ENCODE results near the gene MGMT.

Gene MGMT

DNA sequence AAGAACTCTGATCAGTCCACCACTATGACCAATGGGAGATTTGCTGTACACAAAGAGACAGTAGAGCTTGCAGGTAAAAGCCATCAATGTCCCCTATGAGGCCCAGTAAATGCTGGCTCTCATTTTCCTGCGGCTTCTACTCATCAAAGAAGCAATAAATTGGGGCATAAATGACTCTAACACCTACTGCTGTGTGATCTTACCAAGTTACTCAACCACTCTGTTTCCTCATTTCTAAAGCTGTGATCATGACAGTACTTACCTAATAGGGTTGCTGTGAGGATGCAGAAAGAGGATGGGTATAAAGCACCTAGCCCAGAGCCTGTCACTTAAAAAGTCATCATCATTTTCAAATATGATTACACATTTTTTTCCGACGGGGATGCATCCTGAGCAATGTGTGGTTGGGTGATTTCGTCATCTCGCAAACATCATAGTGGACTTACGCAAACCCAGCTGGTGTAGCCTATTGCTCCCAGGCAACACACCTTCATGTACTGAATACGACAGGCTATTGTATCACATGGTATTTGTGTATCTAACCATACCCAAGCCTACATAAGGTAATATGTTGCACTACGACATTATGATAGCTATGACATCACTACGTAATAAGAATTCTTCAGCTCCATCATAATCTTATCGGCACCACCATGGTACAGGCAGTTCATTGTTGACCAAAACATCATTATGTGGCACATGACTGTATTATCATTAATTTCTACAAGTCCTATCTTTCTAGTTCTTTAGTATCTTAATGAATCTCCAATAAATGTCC lies 7.1 kb upstream of the MGMT start:
- no peak for DNase-seq

DNA sequence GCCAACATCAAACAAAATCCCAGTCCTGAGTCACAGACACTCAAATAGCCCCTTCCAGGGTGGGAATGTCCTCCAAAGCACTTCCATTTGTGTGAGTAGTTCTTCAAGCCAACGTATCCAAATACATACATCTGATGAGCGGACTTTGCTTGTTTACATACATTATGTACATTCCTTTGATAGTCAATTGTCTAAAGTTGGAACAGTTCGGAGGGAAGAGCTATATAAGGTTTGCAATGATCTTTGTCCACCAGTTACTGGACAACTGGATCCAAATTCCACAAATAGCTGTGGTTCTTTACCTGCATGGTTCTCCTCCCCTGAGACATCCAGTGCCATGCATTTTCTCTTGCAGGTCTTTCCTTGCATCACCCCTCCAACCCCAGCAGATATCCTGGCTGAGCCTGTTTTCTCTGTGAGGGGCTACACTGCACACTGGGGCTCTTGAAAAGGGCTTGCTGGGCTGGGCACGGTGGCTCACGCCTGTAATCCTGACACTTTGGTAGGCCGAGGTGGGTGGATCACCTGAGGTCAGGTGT lies 4.7 kb upstream of the MGMT start:
- no peak for DNase-seq

DNA sequence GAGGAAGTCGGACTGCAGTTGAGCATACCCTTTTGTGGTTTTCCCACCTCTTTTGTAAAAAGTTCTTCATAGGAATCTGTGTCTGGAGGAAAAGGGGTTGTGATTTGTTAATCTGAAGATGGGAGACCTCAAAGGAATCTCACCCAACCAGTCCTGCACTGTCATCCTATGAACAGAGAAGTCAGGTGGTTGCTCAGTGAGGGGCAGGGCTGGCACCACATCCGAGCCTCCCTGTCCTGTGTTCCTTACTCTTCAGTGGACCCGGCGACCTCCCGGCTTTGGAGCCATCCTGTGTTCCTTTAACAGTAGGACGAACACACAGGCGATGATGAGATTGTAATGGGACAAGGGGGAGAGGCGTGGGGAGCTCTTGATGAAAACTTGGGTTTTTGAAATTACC lies 2.8 kb upstream of the MGMT start:
- no peak for DNase-seq

DNA sequence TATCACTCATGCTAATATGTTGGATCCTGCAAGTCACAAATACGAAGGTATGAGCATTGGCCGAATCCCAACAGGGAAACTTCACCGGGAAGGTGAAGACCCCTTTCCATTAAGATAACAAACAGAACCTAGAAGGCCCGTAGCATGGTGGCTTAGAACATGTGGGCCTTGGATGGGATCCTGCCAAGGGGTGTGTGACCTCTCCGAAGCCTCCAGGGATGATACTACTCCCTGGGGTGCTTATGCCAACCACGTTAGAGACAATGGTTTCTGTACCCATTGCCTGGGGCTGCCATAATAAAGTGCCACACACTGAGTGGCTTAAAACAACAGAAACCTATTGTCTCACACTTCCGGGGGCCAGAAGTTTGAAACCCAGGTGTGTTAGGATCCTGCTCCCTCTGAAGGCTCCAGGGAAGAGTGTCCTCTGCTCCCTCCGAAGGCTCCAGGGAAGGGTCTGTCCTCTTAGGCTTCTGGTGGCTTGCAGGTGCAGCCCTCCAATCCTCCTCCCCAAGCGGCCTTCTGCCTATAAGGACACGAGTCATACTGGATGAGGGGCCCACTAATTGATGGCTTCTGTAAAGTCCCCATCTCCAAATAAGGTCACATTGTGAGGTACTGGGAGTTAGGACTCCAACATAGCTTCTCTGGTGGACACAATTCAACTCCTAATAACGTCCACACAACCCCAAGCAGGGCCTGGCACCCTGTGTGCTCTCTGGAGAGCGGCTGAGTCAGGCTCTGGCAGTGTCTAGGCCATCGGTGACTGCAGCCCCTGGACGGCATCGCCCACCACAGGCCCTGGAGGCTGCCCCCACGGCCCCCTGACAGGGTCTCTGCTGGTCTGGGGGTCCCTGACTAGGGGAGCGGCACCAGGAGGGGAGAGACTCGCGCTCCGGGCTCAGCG lies 992 bp upstream of the MGMT start:
- no peak for DNase-seq

DNA sequence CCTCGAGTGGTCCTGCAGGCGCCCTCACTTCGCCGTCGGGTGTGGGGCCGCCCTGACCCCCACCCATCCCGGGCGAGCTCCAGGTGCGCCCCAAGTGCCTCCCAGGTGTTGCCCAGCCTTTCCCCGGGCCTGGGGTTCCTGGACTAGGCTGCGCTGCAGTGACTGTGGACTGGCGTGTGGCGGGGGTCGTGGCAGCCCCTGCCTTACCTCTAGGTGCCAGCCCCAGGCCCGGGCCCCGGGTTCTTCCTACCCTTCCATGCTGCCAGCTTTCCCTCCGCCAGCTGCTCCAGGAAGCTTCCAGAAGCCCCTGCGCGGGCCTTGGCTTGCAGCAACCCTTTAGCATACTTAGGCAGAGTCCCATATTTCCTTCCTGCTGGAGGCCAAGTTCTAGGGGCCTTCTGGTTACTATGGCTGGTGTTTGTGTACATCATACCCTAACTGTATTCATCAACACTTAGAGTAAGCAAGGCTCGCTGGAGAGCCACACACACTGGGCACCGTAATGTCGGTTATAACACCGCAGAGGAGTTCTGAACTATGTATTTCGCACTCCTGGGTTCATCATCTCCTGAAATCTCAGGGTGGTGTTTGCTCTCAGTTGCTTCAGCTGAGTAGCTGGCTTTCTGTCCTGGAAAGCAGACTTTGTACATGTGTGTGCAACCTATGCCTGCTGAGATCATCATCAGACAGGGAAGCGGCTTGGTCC lies 471 bp downstream of the MGMT start:
- no peak for DNase-seq

DNA sequence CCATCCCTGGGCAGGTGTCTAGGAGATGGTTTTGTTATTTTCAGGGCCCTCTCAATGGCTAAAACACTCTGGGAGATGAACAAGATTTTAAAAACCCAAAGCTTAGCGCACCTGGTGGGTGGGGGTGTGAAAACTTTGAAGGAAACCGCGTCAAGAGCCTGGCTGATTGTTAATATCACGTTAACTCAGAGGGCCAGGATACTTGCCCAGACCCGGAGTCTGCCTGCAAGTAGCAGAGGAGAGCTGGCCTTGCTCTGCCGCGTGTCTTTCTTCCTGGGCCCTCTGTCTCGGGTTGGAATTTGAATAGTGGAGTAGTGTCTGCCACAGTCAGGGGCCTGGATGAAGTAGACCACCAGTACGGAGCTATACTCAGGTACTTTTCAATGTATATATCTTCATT lies 1.1 kb downstream of the MGMT start:
- no peak for DNase-seq

DNA sequence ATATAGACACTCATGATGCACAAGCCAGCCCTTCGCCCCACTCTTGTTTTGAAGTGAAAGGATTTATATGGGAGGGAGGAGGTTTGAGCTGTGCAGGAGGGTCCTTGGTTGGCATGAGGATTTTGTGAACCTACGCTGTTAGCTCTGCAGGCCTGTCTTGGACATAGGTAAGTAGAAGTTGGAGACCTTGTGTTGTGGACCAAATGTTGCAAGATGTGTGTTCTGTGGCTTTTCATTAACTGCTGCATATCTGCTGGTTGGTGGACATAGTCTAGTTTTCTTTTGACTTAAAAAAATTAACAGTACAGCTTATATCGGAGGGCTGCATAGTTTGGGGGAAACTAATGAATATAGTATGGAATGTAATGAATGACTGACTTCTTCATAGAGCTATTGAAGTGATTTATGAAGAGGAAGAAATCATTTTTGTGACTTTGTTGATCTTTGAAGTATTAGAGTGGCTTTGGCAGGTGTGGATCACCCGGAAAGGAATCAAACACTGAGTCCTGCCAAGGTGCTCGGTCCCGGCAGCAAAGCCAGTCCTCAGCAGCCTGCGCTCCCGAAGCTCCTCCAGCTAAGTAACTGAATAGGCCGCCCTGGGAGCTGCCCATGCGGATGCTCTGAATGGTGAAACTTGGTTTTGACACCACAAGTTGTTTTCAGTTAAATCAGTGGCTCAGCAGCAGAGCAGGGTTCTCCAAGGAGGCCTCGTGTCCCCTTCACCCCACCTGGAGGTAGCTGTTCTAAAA lies 3.2 kb downstream of the MGMT start:
- no peak for DNase-seq

DNA sequence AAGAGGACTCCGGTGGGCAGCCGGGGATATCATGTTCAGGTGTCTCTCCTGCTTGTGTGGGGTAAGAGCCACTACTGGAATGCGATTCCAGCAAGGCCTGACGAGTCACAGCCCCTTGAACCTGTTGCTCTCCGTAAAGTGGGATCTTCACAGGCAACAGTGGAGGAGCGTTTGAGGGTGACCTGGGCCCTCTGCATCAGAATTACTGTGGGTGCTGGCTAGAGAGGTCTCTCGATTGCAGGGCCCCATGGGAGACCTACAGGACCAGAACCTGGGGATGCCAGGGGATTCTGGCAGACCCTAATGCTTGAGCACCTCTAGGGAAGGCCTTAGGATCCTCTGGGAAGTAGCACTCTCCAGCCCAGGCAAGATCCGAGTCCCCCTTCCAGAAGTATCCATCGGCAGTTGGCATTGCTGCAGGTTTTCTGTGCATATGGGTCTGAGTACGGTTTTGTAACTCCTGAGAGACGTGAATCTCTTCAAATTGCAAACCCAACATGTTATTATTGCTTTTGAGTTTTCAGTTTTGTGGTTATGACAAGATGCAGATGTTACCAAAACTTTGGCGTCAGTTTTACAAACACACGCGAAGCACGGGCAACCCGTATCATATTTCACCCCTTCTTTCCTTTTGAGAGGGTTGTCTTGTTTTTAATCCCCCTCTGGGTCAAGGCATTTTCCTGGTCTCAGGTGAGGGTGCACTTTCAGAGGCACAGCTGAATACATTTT lies 4.6 kb downstream of the MGMT start:
- DNase-seq, result no peak

DNA sequence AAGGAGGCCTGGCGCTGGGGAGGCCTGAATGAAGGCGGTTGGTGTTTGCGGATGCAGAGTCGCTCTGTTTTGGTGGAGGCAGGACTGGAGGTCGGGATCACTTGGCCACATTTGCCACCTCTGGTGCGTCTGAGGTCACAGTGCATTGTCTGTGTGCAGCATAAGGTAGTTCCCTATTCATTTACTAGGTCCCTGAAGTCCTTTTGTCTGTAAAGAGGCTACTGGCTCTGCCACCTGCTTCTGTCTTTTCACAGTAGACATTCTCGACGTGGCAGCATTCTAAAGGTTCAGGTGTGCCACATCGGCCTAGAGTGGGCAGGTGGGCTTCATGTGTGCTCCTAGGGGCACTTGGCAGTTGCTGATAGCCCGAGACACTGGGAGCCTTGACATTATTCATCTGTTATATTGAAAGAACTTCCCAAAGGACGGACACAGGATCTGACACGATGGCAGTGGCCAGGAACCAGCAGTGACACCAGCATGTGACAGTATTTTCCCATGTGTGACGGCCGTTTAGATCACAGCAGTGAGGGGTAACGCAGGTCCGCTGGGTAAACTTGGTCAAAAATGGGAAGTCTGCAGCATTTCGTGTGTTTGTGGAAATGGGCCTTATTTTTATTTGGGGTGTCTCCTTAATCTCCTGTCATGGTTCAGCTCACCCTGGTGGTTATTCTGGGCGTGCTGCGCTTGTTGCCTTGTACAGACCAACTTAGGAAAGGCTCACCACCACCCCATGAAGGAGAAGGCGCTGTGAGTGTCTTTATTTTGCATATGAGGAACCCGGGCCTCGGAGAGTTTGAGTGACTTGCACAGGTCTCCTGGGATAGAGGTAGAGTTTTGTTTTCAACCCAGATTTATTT lies 5.9 kb downstream of the MGMT start:
- DNase-seq, result no peak

DNA sequence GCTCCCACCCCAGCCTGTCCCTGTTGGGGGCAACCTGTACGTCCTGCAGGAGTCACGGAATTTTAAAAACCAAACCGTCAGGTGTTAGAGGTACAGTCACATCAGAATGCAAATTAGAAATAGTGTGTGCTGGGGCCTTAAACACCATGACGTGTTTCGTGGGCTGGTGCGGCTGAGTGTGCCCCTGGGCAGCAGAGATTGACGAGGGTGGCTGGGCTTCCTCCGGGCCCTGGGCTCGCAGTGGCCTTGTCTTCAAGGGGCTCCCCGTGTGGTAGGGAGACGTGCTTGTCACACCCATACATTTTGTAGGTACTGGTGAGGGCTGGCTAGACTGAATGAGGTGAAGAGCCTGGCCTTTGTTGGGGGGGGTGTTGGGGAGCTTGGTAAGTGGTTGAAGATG lies 7.6 kb downstream of the MGMT start:
- DNase-seq, result no peak

DNA sequence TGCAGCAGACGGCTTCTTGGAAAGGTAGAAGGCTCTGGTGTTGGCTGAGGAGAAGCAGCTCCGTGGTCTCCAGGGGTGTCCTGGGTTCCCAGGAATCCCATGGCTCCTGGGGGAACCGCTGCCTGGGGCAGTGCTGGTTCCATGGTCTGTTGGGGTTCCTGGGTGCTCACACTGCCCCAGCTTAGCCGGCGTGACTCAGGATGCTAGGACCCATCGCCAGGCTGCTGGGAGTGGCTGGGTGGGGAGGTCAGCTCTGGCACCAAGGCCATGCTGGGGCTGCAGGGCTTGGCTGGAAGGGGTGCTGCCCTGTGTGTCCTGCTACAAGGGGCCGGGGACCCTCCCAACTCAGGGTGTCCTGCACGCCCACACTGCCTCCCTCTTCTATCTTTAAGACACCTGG lies 9.4 kb downstream of the MGMT start:
- DNase-seq, result no peak

DNA sequence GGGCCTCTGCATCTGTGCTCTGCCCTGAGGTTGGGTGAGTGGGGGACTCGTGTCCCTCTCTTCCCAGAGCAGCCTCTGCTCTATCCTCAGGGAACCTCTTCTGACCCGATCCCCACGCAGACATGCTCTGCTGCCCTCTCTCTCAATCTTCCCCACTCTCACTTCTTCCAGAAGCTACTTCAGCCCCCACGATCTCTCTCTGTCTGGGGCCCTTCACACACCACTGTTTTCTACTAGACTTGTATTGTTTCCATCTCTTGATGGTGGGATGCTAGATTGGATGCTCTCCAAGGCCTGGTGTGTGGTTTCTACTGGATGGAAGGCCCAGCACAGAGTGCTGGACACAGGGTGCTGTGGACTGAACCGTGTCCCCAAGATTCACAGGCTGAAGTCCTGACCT lies 10.0 kb downstream of the MGMT start:
- no peak for DNase-seq

DNA sequence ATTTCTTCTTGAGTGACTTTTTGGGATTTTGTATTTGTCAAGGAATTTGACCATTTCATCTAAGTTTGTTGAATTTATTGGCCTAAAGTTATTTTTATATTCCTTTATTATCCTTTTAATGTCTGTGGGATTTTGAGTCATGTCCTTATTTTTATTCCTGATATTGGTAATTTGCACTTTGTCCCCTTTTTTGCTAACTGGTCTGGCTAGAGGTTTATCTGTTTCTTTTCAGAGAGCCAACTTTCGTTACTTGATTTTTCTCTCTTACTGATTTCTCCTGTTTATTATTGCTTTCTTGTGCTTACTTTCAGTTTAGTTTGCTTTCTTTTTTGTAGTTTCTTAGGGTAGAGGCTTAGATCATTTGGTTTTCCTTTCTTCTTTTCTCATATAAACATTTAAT lies 14.6 kb downstream of the MGMT start:
- no peak for DNase-seq

DNA sequence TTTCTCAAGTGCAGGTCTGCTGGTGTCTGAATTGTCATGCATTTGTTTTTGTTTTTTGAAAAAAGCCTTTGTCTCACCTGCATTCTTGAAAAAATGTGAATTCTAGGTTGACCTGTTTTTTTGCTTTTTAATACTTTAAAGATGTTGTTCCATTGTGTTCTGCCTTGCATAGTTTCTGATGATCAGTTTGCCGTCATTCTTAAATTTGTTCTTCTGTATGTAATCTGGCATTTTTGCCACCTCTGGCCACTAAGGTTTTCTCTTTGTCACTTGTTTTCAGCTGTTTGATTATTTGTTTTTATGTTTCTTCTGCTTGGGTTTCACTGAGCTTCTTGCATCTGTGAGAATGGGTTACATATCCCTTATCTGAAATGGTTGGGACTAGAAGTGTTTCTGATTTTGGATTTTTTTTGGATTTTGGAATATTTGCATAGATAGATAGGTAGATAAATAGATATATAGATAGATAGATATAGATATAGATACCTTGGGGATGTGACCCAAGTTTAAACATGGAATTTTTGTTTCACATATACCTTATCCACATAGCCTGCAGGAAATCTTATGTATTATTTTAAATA lies 16.5 kb downstream of the MGMT start:
- no peak for DNase-seq

DNA sequence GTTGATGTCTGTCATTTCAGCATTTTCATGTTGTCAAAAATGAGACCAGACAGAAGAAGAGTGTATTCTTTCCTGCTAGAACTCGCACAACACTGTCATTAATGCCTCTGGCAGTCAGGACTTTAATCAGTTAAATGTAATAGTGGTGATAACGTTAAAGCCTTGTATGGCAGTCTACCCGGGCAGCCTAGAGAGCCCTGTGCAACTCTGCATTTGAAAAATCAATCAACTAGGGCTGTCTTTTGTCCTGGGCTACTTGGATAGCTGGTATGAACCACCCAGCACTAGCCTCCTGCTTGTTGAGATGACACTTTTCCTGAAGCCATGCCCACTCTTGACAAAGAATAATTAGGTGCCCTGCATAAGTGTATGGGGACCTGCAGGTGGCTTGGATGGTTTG lies 19.8 kb downstream of the MGMT start:
- DNase-seq, result no peak

DNA sequence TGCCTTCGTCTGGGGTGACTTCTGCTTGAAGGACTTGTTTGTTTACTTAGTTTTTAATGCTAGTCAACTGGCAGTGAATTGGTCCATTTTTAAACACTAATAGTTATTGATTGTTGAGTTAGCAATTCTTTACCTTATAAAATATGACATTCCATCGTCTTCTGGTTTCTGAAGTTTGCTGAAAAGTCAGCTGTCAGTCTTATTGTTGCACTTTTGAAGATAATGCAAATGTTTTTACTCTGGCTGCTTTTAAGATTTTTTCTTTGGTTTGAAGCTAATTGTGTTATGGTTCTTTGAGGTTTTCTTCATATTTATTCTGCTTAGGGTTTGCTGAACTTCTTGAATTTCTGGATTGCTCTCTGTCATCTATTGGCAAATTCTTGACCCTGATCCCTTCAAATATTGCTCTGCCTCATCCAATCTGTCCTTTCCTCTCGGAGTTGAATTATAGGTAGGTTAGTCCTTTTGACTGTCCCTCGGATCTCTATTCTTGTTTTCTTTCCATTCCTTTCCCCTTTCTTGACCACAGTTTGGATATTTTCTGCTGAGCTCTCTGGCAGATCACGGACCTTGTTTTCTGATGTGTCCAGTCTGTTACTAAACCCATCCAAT lies 24.2 kb downstream of the MGMT start:
- no peak for DNase-seq

DNA sequence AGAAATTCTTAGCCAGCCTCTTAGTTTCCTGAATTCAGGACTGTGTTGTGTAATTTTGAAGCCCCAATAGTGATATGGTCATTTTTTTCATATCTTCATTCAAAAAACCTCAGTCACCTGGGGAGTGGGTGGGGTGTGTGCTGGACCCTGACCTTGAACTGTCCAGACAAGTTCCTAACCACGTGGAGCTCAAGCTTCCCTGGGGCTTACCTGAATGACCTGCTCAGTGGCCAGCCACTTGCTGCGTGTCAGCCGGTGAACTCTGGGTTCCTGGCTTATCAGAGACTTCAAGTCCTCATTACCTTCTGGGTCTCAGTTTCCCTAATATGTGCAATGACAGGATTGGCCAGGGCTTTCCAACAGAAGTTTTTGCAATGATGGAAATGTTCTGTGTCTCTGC lies 27.1 kb downstream of the MGMT start:
- DNase-seq, result no peak

DNA sequence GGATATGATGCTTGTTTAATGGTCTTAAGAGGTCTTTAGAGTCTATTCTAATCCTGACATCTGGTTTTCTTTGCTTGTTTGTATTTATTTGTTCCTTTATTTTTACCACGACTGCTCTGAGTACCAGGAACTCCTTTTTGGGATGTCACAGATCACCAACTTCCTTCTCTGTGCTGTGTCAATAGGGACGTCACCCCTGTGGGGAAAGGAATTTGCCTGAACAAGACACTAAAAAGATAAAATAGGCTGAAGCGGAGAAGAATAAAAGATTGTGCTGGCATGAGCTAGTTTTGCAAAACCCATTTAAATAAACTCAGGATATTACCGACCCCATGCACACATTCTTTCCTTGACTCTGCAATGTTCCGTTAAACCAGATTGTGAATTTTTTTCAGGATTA lies 27.7 kb downstream of the MGMT start:
- no peak for DNase-seq

DNA sequence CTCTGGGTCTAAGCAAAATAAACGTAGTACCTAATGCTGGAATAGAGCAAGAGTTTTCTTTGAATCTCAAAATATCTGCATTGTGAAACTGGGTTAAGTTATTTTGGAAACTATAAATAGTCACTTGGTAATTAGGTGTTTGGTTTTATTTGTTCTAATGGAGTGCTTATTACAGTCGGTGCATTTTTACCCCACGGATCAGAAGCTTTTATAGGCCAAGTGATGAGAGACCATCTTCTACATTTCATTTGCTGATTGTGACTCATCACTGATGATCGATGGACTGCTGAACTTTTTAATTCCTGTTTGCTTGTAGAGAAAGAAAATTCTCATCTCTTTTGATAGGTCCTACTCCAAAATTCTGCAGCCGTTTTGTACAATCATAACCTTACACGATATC lies 28.2 kb downstream of the MGMT start:
- DNase-seq, result no peak

DNA sequence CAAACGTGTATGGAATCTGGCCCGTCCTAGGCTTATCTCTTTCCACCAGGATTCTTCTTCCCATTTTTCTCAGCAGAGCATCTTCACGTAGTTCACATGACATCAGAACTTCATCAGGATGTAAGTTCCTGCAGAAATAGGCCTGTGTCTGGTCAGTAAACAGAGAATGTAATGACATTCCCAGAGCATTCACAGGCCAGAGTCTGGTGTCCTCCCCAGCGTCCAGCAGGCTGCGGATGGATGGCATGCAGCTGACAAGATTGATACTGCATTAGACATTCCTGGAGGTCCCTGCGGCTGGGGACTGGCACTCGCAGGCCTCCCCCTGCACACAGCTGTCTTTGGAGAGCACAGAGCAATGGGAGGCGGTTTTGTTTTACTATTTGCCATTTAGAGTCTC lies 28.7 kb downstream of the MGMT start:
- no peak for DNase-seq

All from NCI-H1048 (cell line).